H1 (cell line): ENCODE measurements around the gene NID1. TPM values are rescaled to one million over a fixed set of nuclear protein-coding genes. Genes with fewer than 3 reads are reported as not detected.

Source experiments
- CTCF ChIA-PET: fragments of 300-600 bp; sonication (Branson Sonifier 250); formaldehyde crosslinking; loops from one replicate; lab custom pipeline; 2021; ENCODE audit not compliant: partially characterized antibody; lab: Charles Lee
- POLR2A ChIA-PET: fragments of 300-600 bp; sonication (Branson Sonifier 250); formaldehyde crosslinking; loops from one replicate; lab custom pipeline; 2021; ENCODE audit warnings: inconsistent platforms; ENCODE audit not compliant: partially characterized antibody; lab: Charles Lee
- DNase-seq, 2 experiments: peaks; one replicate each; pipeline versions ENCODE4 v3.0.0 to v3.0.0-alpha.2; 2010 to 2022; ENCODE audit warnings: low spot score in 2 of 2, low read depth in 1 of 2, mixed read lengths in 1 of 2
- FAIRE-seq: peaks from 2 replicates; lab custom pipeline; 2011; peaks lifted over from hg19 to GRCh38; lab: Jason Lieb, UNC
- H2AFZ ChIP-seq: 2 replicates; pipeline ENCODE4 v1.8.1; 2012; ENCODE audit warnings: low read length, inconsistent platforms
- H2AK5ac ChIP-seq: 2 replicates; pipeline ENCODE4 v1.6.1; 2013; ENCODE audit warnings: low read depth, low read length
- H2BK120ac ChIP-seq: replicated peaks from 2 replicates; pipeline ENCODE3; 2013; ENCODE audit warnings: low read depth, low read length, inconsistent platforms
- H2BK12ac ChIP-seq: 2 replicates; pipeline ENCODE4 v1.6.1; 2013; ENCODE audit warnings: low read depth, low read length
- H2BK15ac ChIP-seq: 2 replicates; pipeline ENCODE4 v1.6.1; 2013; ENCODE audit warnings: low read length
- H2BK20ac ChIP-seq: 2 replicates; pipeline ENCODE4 v1.6.1; 2013; ENCODE audit warnings: low read length
- H2BK5ac ChIP-seq: 2 replicates; pipeline ENCODE4 v1.6.1; 2013; ENCODE audit warnings: low read depth, low read length
- H3K14ac ChIP-seq: 2 replicates; pipeline ENCODE4 v1.6.1; 2013; ENCODE audit warnings: inconsistent platforms; ENCODE audit not compliant: insufficient read length
- H3K18ac ChIP-seq: 2 replicates; pipeline ENCODE4 v1.6.1; 2013; ENCODE audit warnings: low read length; ENCODE audit errors: extremely low read depth
- H3K23ac ChIP-seq: 2 replicates; pipeline ENCODE4 v1.6.1; 2013; ENCODE audit warnings: inconsistent platforms; ENCODE audit not compliant: insufficient read length
- H3K23me2 ChIP-seq: 2 replicates; pipeline ENCODE4 v1.6.1; 2013; ENCODE audit warnings: low read depth, low read length
- H3K27ac ChIP-seq: 2 replicates; pipeline ENCODE4 v1.6.1; 2011; ENCODE audit warnings: low read depth, low read length, inconsistent platforms
- H3K27me3 ChIP-seq, 4 experiments: replicated peaks in 1 of 4; 1 replicate in 1 of 4; 2 replicates in 3 of 4; pipeline versions ENCODE4 v1.6.1 to v1.8.1; 2011 to 2013; ENCODE audit warnings: low read length in 3 of 4, mild to moderate bottlenecking in 3 of 4, inconsistent platforms in 2 of 4, mixed read lengths in 2 of 4, moderate library complexity in 1 of 4; ENCODE audit not compliant: control insufficient read depth in 3 of 4, insufficient read depth in 3 of 4; ENCODE audit errors: extremely low read depth in 1 of 4
- H3K36me3 ChIP-seq, 4 experiments: 2 replicates each; pipeline versions ENCODE4 v1.6.1 to v1.8.1; 2011 to 2013; ENCODE audit warnings: mild to moderate bottlenecking in 4 of 4, low read length in 3 of 4, moderate library complexity in 2 of 4, control low read depth in 1 of 4, inconsistent platforms in 1 of 4; ENCODE audit not compliant: insufficient read depth in 4 of 4, control insufficient read depth in 2 of 4
- H3K4ac ChIP-seq: replicated peaks from 2 replicates; pipeline ENCODE3; 2013; ENCODE audit warnings: low read length, low read depth, mixed read lengths, inconsistent platforms; ENCODE audit not compliant: insufficient read length
- H3K4me1 ChIP-seq, 4 experiments: replicated peaks in 1 of 4; 1 replicate in 1 of 4; 2 replicates in 3 of 4; pipeline versions ENCODE4 v1.6.1 to v1.8.1; 2011 to 2013; ENCODE audit warnings: low read length in 3 of 4, inconsistent platforms in 2 of 4, mixed read lengths in 1 of 4; ENCODE audit not compliant: insufficient read depth in 4 of 4, control insufficient read depth in 3 of 4
- H3K4me2 ChIP-seq, 2 experiments: 2 replicates each; pipeline versions ENCODE4 v1.6.1 to v1.8.1; 2011 to 2013; ENCODE audit warnings: low read depth in 2 of 2, low read length in 2 of 2, control low read depth in 1 of 2, inconsistent platforms in 1 of 2, mild to moderate bottlenecking in 1 of 2; ENCODE audit not compliant: insufficient read depth in 1 of 2
- H3K4me3 ChIP-seq, 4 experiments: fragments of 200-600, 300-600 bp in 1 of 4; sonication (generic), shearing (Covaris generic), sonication (Bioruptor Twin) in 1 of 4; 2 replicates each; pipeline versions ENCODE4 v1.5.1 to v1.8.1; 2011 to 2016; ENCODE audit warnings: low read length in 4 of 4, low read depth in 3 of 4, control low read depth in 2 of 4, inconsistent platforms in 2 of 4, mild to moderate bottlenecking in 2 of 4, mixed read lengths in 1 of 4, moderate library complexity in 1 of 4; ENCODE audit not compliant: insufficient read depth in 2 of 4; ENCODE audit errors: extremely low read depth in 1 of 4
- H3K56ac ChIP-seq: replicated peaks from 2 replicates; pipeline ENCODE3; 2013; ENCODE audit warnings: low read depth, mild to moderate bottlenecking, mixed read lengths, low read length, inconsistent platforms; ENCODE audit not compliant: insufficient read length
- H3K79me1 ChIP-seq: 2 replicates; pipeline ENCODE4 v1.6.1; 2013; ENCODE audit warnings: low read depth, low read length, control low read depth
- H3K79me2 ChIP-seq, 2 experiments: 2 replicates each; pipeline versions ENCODE4 v1.6.1 to v1.8.1; 2012 to 2013; ENCODE audit warnings: low read length in 2 of 2, mild to moderate bottlenecking in 2 of 2, inconsistent platforms in 1 of 2; ENCODE audit not compliant: insufficient read depth in 2 of 2, control insufficient read depth in 1 of 2
- H3K9ac ChIP-seq, 4 experiments: replicated peaks in 1 of 4; 1 replicate in 1 of 4; 2 replicates in 3 of 4; pipeline versions ENCODE4 v1.6.1 to v1.8.1; 2011 to 2013; ENCODE audit warnings: low read depth in 3 of 4, low read length in 3 of 4, control low read depth in 2 of 4, mild to moderate bottlenecking in 2 of 4, moderate library complexity in 2 of 4, inconsistent platforms in 1 of 4; ENCODE audit errors: extremely low read depth in 1 of 4
- H3K9me3 ChIP-seq, 2 experiments: 2 replicates each; pipeline versions ENCODE4 v1.6.1 to v1.8.1; 2012 to 2013; ENCODE audit warnings: mild to moderate bottlenecking in 2 of 2, moderate library complexity in 2 of 2, control low read depth in 1 of 2, inconsistent platforms in 1 of 2, low read depth in 1 of 2, low read length in 1 of 2, mixed read lengths in 1 of 2; ENCODE audit not compliant: insufficient read depth in 2 of 2
- H4K20me1 ChIP-seq, 2 experiments: replicated peaks in 1 of 2; 2 replicates each; pipeline versions ENCODE3 to v1.8.1; 2011 to 2013; ENCODE audit warnings: inconsistent platforms in 2 of 2, low read length in 2 of 2, mild to moderate bottlenecking in 1 of 2; ENCODE audit not compliant: insufficient read depth in 2 of 2, control insufficient read depth in 1 of 2
- H4K5ac ChIP-seq: 2 replicates; pipeline ENCODE4 v1.6.1; 2013; ENCODE audit warnings: low read length, low read depth, mixed read lengths, inconsistent platforms; ENCODE audit not compliant: insufficient read length
- H4K8ac ChIP-seq: 2 replicates; pipeline ENCODE4 v1.8.0; 2013; ENCODE audit warnings: mild to moderate bottlenecking, moderate library complexity, low read length, inconsistent platforms; ENCODE audit not compliant: insufficient read depth; ENCODE audit errors: extremely low read depth
- H4K91ac ChIP-seq: replicated peaks from 2 replicates; pipeline ENCODE3; 2013; ENCODE audit warnings: low read length, mixed read lengths, inconsistent platforms; ENCODE audit not compliant: insufficient read length
- BACH1 ChIP-seq: IDR thresholded peaks from 2 replicates; pipeline ENCODE4 v1.6.1; 2012; ENCODE audit warnings: low read length, improper control_type of control experiment
- CREB1 ChIP-seq: IDR thresholded peaks from 2 replicates; pipeline ENCODE4 v1.6.1; 2012; ENCODE audit warnings: inconsistent platforms
- CTBP2 ChIP-seq: IDR thresholded peaks from 2 replicates; pipeline ENCODE4 v1.7.0; 2011; ENCODE audit warnings: borderline replicate concordance, mild to moderate bottlenecking, moderate library complexity, mixed read lengths, low read length; ENCODE audit not compliant: insufficient read depth, insufficient read length
- JUND ChIP-seq: IDR thresholded peaks from 2 replicates; pipeline ENCODE4 v1.6.1; 2011; ENCODE audit warnings: mild to moderate bottlenecking, improper control_type of control experiment, low read length
- KDM1A ChIP-seq: fragments of 200-600, 300-600 bp; sonication (generic); IDR thresholded peaks from 2 replicates; pipeline ENCODE4 v1.7.1; 2016; ENCODE audit warnings: mild to moderate bottlenecking, low read length, borderline replicate concordance
- NANOG ChIP-seq: IDR thresholded peaks from 2 replicates; pipeline ENCODE4 v1.6.1; 2011; ENCODE audit warnings: low read length, low read depth, mild to moderate bottlenecking, inconsistent platforms; ENCODE audit not compliant: insufficient read depth, poor library complexity, severe bottlenecking
- RAD21 ChIP-seq, 2 experiments: IDR thresholded peaks in 1 of 2; conservative IDR thresholded peaks in 1 of 2; 2 replicates each; pipeline ENCODE4 v1.6.1; 2011; ENCODE audit warnings: low read depth in 2 of 2, low read length in 2 of 2, improper control_type of control experiment in 1 of 2, inconsistent platforms in 1 of 2, mild to moderate bottlenecking in 1 of 2, moderate library complexity in 1 of 2
- SAP30 ChIP-seq: fragments of 300-600 bp; sonication (generic); IDR thresholded peaks from 2 replicates; pipeline ENCODE4 v1.7.1; 2012; ENCODE audit warnings: low read length, moderate library complexity, mild to moderate bottlenecking, inconsistent platforms; ENCODE audit not compliant: insufficient read depth, insufficient replicate concordance
- SUZ12 ChIP-seq: fragments of 200-600 bp; sonication (generic); IDR thresholded peaks from 2 replicates; pipeline ENCODE4 v1.6.1; 2012; ENCODE audit warnings: mild to moderate bottlenecking, inconsistent platforms, low read length, moderate library complexity, mixed read lengths
- TAF7 ChIP-seq: optimal IDR thresholded peaks from 2 replicates; pipeline ENCODE3; 2011; ENCODE audit warnings: low read depth, mild to moderate bottlenecking, inconsistent platforms, low read length, moderate library complexity, borderline replicate concordance
- TBP ChIP-seq: IDR thresholded peaks from 2 replicates; pipeline ENCODE4 v1.6.1; 2011; ENCODE audit warnings: low read depth, low read length, improper control_type of control experiment
- WGBS, 2 experiments: shearing (Covaris generic) in 1 of 2; methylation state at CpG; one replicate each; pipeline versions ENCODE4 v1.1.6 to v1.1.7; 2013 to 2015; ENCODE audit warnings: low lambda C conversion rate in 2 of 2, mixed read lengths in 2 of 2, inconsistent platforms in 1 of 2, low coverage in 1 of 2, missing lambda C conversion rate in 1 of 2; ENCODE audit not compliant: insufficient replicate concordance in 2 of 2, insufficient coverage in 1 of 2, insufficient read length in 1 of 2; ENCODE audit errors: extremely low coverage in 1 of 2, missing lambda C conversion rate in 1 of 2; 5-methylcytosine and 5-hydroxymethylcytosine counted together
- polyA plus RNA-seq, 7 experiments: library from polyadenylated mRNA; depleted of rRNA in 3 of 7; stranded (reverse) in 5 of 7; unstranded in 2 of 7; fragments of >200 nt in 5 of 7; fragments of 200-250 nt in 2 of 7; gene quantifications; 1 replicate in 5 of 7; 2 replicates in 1 of 7; 4 replicates in 1 of 7; pipeline versions ENCODE4 v1.2.1 to v1.2.3, GENCODE V29; 2011 to 2013; ENCODE audit warnings: missing spikeins in 2 of 7, mixed read lengths in 2 of 7
- total RNA-seq: library from RNA; stranded (reverse); fragmentation: NEBNext Ultra II Directional; extraction: Animal tissue kit (Norgen Biotek cat#: 25700); gene quantifications from 2 replicates; pipeline ENCODE4 v1.2.1, GENCODE V29; 2021
- TF ChIP-seq, protein P1 (sequence below): IDR thresholded peaks from 2 replicates; pipeline ENCODE4 v1.6.1; 2012; ENCODE audit warnings: inconsistent platforms

Gene NID1
- total and polyA plus RNA-seq, 2 of the 8 experiments (the other 6 are each of a cell fraction or from before 2014, with no cell fraction given): 20.9 to 25.4 TPM

DNA sequence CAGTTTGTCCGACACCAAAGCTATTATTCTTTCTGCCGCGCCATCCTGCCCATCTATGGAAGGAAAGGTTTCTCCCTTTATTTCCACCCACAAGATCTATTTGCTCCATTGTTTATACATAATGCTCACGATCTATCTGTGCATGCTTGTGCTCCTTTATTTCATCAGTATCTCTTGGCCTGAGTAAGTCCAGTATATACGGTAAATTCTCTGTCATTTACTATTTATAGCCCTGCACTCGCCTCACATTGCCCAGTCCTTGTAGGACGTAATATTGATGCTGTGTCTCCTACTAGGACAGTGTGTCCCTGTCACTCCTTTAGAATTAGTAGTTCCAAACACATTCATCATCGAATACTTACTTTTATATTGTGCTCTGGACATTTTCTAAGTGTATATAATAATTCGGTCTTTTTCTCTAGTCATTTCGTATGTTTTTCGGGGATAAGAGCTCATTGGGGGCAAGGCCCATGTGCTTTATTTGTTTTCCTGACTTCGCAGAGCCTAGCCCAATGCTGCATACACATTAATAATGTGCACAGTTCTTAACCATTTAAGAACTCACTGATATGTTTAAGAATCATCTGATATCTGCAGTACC, 3.1 kb upstream of the NID1 start:
- H3K4me3 ChIP-seq: no peak overlapping the region
- H2BK5ac ChIP-seq: no peak overlapping the region
- 88% methylated on average over 12 of the region's 12 CpGs; no CpG with 5 or more reads in 1 of the 2 experiments for WGBS, 2 experiments
- H2BK12ac ChIP-seq: no peak overlapping the region
- H3K27me3 ChIP-seq: peaks cover 5 to 33% (median 24%) of the 10 kb centered on the region in 4 experiments; a peak in 6 of 7 replicates
- POLR2A ChIA-PET: interaction anchor here (1.5 kb wide), 1 partner anchor 62 kb away, joined by 3 read pairs; no protein-coding TSS in a partner anchor
- H3K9ac ChIP-seq: no peak overlapping the region
- H2AK5ac ChIP-seq: no peak overlapping the region
- H3K36me3 ChIP-seq: no peaks in the 10 kb centered on the region
- FAIRE-seq (no peak), DNase-seq (no peak)
- no peaks in the 10 kb centered on the region; a peak in 1 of 4 replicates for H3K9me3 ChIP-seq
- H2BK20ac ChIP-seq: no peak overlapping the region
- H3K4me1 ChIP-seq: peaks cover 3 to 11% (median 4%) of the 10 kb centered on the region in 4 experiments; a peak in 5 of 7 replicates
- no peak overlapping the region for H4K5ac ChIP-seq
- CTCF ChIA-PET: interaction anchor here (0.5 to 0.6 kb wide), 2 partner anchors 43 to 479 kb away, joined by 3 read pairs; no protein-coding TSS in a partner anchor
- no peak overlapping the region for H2BK120ac ChIP-seq
- H3K23ac ChIP-seq: no peak overlapping the region
- no peak overlapping the region for H2AFZ ChIP-seq
- H3K79me1 ChIP-seq: no peaks in the 10 kb centered on the region
- no peak overlapping the region for H2BK15ac ChIP-seq
- no peaks in the 10 kb centered on the region for H4K20me1 ChIP-seq
- no peaks in the 10 kb centered on the region for H3K79me2 ChIP-seq
- no peak overlapping the region for H3K27ac ChIP-seq
- H3K4ac ChIP-seq: no peak overlapping the region
- H3K56ac ChIP-seq: no peak overlapping the region
- no peak overlapping the region for H4K91ac ChIP-seq
- no peak overlapping the region for H3K18ac ChIP-seq
- H3K23me2 ChIP-seq: peaks cover 11% of the 10 kb centered on the region; the same call in 1 of the 2 replicates
- no peak overlapping the region for H4K8ac ChIP-seq
- no peak overlapping the region for H3K4me2 ChIP-seq
- H3K14ac ChIP-seq: no peak overlapping the region
- TF ChIP-seq CTBP2: no peak
- no peak for TF ChIP-seq TBP
- no peak for TF ChIP-seq TAF7
- no peak for TF ChIP-seq RAD21 (IDR thresholded peaks at IDR 0.05 in 1 of 2, conservative IDR thresholded peaks at IDR 0.05 in 1 of 2; ENCODE audit: low read depth in 2 of 2, low read length in 2 of 2)
- no peak for TF ChIP-seq NANOG
- no peak for TF ChIP-seq BACH1
- TF ChIP-seq JUND: no peak
- TF ChIP-seq SAP30: no peak
- TF ChIP-seq SUZ12: no peak
- no peak for TF ChIP-seq CREB1
- TF ChIP-seq, protein P1, sequence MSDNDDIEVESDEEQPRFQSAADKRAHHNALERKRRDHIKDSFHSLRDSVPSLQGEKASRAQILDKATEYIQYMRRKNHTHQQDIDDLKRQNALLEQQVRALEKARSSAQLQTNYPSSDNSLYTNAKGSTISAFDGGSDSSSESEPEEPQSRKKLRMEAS: no peak
- TF ChIP-seq KDM1A: no peak
